ENCODE results near the gene IL17F.

The IL17F gene

DNA sequence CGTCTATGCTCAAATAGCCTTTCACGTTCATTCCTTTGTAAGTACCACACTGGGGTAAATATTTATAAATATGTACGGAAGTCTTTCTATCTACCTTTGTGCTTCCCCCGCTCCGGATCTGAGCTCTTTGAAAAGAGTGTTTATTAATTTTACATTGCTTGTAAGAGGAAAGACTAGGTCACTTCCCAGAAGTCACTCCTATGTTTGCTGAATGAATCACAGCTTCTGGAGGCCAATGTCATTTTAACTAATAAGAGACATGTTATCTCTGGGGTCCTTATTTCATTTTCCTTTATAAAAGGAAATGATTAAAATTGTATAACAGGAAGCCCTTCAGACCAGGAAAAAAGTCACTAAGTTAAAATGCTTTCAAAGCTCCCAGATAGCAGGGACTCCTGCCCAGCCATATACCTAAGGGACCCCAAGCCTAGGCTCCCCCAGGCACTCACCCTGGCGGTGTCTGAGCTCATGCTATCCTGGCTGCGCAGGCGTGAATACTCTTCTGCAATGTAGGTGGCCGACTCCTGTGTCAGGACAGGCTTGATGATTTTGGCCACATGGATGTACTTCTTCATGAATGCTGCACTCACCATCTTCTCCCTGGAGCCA, 27.7 kb upstream of the IL17F start:
- DNase-seq, result no peak
- H3K36me3 ChIP-seq (replicated peaks), result peaks cover 33% of the 10 kb centered on the region
- TF ChIP-seq, protein P1, sequence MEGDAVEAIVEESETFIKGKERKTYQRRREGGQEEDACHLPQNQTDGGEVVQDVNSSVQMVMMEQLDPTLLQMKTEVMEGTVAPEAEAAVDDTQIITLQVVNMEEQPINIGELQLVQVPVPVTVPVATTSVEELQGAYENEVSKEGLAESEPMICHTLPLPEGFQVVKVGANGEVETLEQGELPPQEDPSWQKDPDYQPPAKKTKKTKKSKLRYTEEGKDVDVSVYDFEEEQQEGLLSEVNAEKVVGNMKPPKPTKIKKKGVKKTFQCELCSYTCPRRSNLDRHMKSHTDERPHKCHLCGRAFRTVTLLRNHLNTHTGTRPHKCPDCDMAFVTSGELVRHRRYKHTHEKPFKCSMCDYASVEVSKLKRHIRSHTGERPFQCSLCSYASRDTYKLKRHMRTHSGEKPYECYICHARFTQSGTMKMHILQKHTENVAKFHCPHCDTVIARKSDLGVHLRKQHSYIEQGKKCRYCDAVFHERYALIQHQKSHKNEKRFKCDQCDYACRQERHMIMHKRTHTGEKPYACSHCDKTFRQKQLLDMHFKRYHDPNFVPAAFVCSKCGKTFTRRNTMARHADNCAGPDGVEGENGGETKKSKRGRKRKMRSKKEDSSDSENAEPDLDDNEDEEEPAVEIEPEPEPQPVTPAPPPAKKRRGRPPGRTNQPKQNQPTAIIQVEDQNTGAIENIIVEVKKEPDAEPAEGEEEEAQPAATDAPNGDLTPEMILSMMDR (IDR thresholded peaks at IDR 0.05; ENCODE audit: low read depth, low read length, missing control alignments), result no peak
- H3K4me3 ChIP-seq (ENCODE audit: low read depth, low read length), result no peak overlapping the region
- no peaks in the 10 kb centered on the region for H3K27me3 ChIP-seq (replicated peaks)
- in situ Hi-C loops (cut with HindIII; ENCODE audit: low pct_ligation_motif_present, low sequenced_read_pairs), result no loop called here
- H3K27ac ChIP-seq, result no peak overlapping the region

DNA sequence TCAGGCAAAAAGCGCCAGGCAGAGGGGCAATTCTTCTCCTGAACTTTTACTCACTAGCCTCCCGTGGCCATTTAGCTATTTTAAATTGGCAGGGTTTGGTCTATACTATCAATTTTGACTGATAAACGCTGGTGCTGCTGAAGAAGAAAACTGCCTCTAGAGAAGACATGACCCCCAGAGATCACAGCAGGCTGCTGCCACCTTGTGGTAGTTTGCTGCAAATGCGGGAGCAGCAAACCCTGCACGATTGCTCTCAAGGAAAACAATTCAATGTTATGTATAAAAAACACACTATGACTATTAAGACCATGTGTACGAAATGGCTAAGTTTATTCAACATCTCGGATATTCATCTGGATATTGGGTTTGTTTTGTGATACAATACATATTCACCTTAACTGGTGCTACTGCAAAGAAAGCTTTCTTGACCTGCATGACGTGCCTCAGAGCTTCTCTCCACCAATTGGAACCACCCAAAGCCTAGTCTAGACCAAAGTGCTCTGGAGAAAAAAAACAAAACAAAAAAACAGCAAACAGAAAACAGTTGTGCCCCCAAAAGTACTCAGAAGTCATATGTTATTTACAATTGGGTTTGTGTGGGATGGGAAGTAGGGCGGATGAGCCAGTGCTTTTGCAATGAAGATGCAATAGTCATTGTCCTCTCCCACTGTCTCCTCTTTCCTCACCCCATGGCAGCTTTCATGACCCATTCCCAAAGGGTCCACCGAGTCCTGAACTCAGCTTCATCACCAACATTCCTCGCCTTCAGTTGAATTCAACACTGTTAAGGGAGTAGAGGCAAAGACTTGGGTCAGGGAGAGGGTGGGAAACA, 19.6 kb upstream of the IL17F start:
- TF ChIP-seq, protein P1 (IDR thresholded peaks at IDR 0.05; ENCODE audit: low read depth, low read length, missing control alignments), result peak; percentile 99
- no peaks in the 10 kb centered on the region for H3K27me3 ChIP-seq (replicated peaks)
- H3K27ac ChIP-seq, result no peak overlapping the region
- in situ Hi-C loops (cut with HindIII; ENCODE audit: low pct_ligation_motif_present, low sequenced_read_pairs), result no loop called here
- peak; percentile 47 for DNase-seq
- H3K36me3 ChIP-seq (replicated peaks), result peaks cover 17% of the 10 kb centered on the region
- H3K4me3 ChIP-seq (ENCODE audit: low read depth, low read length), result no peak overlapping the region

DNA sequence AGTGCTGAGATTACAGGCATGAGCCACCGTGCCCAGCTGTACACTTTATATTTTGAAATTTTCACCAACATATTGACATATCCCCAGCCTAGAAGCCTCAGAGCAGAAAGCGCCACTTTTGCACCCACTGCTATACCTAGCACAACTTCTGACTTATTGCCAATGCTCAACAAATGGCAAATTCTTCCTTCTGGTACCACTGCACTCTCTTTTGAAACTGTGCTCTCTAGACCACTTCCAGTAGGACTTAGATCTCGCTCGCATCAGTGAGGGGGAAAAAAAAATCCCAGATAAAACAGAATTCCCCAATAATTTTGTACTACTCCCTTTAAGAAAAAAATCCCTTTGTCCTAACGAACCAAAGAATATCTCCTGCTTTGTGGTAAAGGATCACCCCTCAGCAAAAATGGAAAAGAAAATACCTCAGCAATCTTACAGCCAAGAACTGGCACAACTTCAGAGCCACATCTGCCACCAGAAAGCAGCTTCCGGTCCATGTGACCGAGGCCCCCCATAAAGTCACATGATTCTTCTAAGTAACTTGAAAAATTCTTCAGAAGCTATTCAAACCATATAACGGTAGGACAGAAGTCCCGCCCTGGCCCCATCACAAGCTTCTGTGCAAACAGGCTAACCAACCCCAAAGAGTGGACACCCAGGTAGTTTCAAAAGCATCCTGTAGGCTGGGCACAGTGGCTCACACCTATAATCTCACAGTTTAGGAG, 18.5 kb upstream of the IL17F start:
- no peak overlapping the region for H3K27ac ChIP-seq
- H3K36me3 ChIP-seq (replicated peaks), result peaks cover 8% of the 10 kb centered on the region
- in situ Hi-C loops (cut with HindIII; ENCODE audit: low pct_ligation_motif_present, low sequenced_read_pairs), result no loop called here

DNA sequence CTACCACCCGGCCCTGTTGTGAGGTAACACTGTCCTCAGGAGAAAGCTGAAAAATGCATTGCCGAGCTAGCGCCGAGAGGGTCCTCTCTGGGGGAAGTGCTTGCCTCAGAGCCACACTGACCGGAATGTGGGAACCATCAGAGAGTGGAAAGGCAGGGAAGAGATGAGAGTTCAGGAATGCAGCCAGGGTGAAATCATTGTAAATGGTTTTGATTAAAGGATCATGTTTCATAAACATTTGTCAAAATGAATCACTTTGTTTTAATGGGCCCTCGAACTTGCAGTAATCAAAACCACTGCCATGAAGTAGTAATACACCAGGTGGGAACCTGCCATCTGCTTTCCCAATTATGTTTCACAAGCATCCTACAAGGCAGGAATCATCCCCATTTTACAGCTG, 16.9 kb upstream of the IL17F start:
- Histone ChIP-seq H3K36me3 (replicated peaks) (peaks cover 8% of the 10 kb centered on the region), H3K4me3 (ENCODE audit: low read depth, low read length) (no peak overlapping the region), H3K27ac (no peak overlapping the region), H3K27me3 (replicated peaks) (no peaks in the 10 kb centered on the region)
- peak; percentile 10 for DNase-seq
- in situ Hi-C loops (cut with HindIII; ENCODE audit: low pct_ligation_motif_present, low sequenced_read_pairs), result no loop called here
- TF ChIP-seq, protein P1 (IDR thresholded peaks at IDR 0.05; ENCODE audit: low read depth, low read length, missing control alignments), result no peak

More for the DNA sequence above, 18.5 kb upstream of the IL17F start:
- no peak for DNase-seq
- TF ChIP-seq, protein P1 (IDR thresholded peaks at IDR 0.05; ENCODE audit: low read depth, low read length, missing control alignments), result no peak
- Histone ChIP-seq H3K4me3 (ENCODE audit: low read depth, low read length) (no peak overlapping the region), H3K27me3 (replicated peaks) (no peaks in the 10 kb centered on the region)

DNA sequence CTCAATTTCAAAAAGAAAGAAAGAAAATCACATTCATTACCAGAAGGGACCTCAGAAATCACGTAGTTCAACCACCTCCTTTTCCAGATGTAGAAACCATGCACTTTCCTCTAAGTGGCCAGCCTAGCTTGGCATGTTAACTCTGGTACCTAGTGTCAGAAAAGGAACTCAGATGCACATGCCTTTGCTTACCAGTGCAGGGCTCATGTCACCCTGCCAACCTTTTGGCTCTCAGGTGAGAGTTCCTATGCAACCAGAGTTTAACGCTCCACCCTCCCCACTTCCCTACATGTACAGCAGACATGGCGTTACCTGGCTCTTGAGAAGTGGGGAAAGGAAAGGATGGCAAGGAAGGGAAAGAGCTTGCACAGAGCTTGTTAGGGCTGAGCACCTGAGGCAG, 16.3 kb upstream of the IL17F start:
- Histone ChIP-seq H3K4me3 (ENCODE audit: low read depth, low read length) (no peak overlapping the region), H3K27me3 (replicated peaks) (no peaks in the 10 kb centered on the region), H3K27ac (no peak overlapping the region), H3K36me3 (replicated peaks) (peaks cover 8% of the 10 kb centered on the region)
- TF ChIP-seq, protein P1 (IDR thresholded peaks at IDR 0.05; ENCODE audit: low read depth, low read length, missing control alignments), result no peak
- in situ Hi-C loops (cut with HindIII; ENCODE audit: low pct_ligation_motif_present, low sequenced_read_pairs), result no loop called here
- DNase-seq, result no peak
